ENCODE measurements around the gene CYB5R3.

Gene CYB5R3

GRCh38 chr22:42645938-42646568 lies 3.1 kb downstream of the CYB5R3 start:
- FAIRE-seq (no peak), DNase-seq (ENCODE audit: low spot score) (no peak)

GRCh38 chr22:42645341-42645937 lies 3.8 kb downstream of the CYB5R3 start:
- no peak for DNase-seq (ENCODE audit: low spot score)
- FAIRE-seq, result no peak

DNA sequence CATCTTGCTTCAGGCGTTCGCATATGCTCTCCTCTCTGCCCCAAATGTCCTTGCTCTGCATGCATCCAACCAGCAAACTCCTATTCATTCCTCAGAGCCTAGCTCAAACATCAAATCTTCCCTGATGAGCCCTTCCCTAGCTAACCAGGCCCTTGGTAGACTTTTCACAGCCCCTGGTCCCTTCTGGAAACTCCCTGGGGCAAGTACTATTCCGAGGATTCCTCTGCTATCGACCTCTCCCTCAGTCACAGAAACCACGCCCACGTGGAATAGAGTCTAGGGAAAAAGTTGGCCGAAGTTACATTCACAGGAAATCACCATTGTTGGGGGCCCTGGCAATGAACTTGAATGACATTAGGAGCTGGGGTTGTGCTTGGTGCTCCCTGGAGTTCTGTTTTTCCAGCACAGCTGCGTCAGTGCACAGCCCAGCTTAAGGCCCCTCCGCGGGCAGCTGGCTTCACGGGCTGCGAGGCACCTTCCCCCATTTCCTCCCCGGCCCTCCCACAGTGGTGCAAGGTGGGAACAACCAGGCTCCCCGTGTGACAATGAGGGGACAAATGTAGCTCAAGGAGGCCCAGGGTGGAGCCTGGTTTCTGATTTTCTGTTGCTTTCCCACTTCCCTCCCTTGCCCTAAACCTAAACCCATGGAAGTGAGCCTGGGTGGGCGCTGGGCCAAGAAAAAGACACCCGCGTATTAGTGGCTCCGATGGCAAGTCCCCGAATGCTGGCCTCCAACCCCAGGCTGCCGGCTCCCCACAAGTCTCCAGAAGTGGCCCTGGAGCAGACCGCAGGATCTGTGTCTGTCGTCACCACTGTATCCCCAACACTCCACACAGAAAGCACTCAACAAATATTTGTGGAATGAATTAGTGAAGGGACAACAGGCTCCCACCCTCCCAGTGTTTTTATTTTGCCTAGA lies 4.5 kb downstream of the CYB5R3 start:
- DNase-seq (ENCODE audit: low spot score), result no peak
- no peak for FAIRE-seq

GRCh38 chr22:42643634-42644421 lies 5.4 kb downstream of the CYB5R3 start:
- no peak for DNase-seq (ENCODE audit: low spot score)
- FAIRE-seq, result no peak

DNA sequence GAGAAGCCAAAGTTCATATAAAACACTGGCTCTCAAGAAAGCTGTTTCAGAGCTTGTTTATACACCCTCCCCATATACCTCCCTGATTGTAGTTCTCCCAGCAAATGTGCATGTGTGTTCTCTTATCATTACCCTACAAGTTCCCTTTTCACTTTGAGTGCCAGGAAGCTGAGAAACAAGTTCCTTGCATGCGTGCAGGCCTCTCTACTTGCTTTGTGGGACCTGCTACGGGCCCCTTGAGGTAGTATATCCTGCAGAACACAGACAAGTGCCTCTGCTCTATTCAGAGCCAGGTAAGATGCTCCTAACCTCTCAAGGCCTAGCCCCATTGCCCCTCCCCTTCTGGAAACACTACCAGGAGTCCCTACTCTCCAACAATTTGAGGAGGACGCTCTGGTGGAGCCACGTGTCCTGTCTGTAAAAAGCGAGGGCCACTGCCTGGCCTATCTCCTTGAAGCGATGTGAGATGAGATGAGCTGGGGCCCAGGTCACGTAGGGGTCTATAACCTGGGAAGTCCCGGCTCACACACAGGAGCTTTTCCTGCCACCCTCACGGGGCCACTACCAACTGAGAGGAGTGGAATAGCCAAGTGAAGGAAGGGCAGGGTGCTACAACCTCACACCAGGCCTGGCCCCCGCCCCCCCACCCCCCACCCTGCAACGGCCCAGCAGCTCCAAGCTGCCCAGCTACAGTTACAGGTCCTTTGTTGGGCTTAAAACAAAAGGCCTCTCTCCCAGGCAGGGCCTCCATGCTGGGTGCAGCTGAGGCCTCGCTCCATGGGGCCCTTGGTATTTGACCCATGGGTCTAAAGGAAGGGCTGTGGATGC lies 6.2 kb downstream of the CYB5R3 start:
- FAIRE-seq, result no peak
- no peak for DNase-seq (ENCODE audit: low spot score)

- FAIRE-seq, result no peak
- no peak for DNase-seq (ENCODE audit: low spot score)
These were observed 7.3 kb downstream of the CYB5R3 start for GRCh38 chr22:42641801-42642413.

DNA sequence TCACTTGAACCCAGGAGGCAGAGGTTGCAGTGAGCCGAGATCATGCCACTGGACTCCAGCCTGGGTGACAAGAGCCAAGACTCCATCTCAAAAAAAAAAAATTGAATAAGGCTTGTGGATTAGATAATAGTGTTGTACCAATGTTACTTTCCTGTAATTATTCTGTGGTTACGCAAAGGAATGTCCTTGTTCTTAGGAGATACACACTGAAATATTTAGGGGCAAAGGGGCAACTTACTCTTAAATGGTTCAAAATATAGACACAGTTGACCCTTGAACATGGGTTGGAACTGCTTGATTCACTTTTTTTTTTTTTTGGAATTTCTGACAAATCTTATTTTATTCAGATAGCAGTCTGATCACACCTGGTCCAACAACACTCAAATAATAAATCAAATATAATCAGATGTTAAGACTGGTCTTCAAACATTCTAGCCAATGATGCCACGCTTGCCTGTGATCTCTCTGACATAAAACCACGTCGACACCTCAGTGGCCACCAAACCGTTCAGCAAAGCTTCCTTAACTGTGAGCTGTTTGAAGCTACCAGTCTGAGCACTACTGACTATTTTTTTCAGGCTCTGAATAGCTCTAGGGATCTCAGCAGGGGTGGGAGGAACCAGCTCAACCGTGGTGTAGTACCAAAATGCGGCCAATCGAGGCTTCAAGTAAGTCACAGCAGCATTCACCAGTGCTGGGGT lies 9.5 kb downstream of the CYB5R3 start:
- DNase-seq (ENCODE audit: low spot score) (no peak), FAIRE-seq (no peak)

DNA sequence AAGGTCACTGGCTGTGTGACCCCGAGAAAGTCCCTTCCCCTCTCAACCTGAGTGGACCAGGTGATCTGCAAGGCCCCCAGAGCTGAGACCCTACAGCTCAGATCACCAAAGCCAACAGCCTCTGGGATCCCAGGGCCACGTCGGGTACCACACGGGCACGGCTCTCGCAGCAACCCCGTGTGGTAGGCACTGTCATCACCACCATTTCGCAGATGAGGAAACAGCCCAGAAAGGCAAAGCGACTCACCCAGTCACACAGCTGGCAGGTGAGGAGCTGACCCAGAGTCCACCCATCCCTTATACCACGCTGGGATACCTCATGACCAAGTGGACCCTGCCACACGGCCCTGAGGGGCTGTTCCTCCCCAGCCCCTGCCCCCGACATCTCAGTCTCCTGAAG lies 11.6 kb downstream of the CYB5R3 start:
- DNase-seq (ENCODE audit: low spot score), result no peak

DNA sequence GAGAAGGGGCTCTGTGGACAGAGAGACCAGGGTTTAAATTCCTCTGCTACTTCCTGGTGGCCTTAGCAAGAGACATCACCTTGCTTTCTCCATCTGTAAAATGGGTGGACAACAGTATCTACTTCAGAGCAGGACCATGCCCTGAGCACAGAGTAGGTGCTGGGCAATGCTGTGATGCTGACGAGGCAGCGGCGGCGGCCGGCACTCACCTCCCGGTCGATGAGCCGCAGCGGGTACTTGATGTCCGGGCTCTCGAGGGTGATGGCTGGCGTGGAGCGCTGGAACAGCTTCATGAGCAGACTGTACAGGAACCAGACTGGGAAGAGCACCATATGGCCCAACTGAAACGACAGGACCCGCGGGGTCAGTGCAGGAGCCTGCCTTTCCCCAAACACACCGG lies 12.7 kb downstream of the CYB5R3 start:
- FAIRE-seq (no peak), DNase-seq (ENCODE audit: low spot score) (no peak)

More for the DNA sequence above, 11.6 kb downstream of the CYB5R3 start:
- FAIRE-seq, result no peak

GRCh38 chr22:42635531-42635930 lies 13.7 kb downstream of the CYB5R3 start:
- FAIRE-seq (peak; percentile 94), DNase-seq (ENCODE audit: low spot score) (peak; percentile 90)

DNA sequence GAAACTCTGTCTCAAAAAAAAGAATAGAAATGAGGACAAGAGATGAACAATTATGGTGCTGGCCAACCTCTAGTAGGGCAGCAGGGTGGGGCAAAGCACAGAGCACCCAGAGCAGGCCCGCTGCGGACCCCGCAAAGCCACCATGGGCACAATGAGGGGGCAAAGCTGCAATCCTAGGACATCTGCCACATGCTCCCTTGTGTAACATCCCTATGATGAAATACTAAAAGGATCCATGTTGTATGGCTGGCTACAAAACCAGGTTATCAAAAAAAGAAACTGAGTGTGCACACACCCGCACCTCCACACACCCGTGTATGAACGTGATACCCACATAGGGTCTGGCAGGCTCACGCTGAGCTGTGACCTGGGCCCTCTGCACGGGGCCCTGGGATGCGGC lies 16.2 kb downstream of the CYB5R3 start:
- no peak for FAIRE-seq
- no peak for DNase-seq (ENCODE audit: low spot score)

DNA sequence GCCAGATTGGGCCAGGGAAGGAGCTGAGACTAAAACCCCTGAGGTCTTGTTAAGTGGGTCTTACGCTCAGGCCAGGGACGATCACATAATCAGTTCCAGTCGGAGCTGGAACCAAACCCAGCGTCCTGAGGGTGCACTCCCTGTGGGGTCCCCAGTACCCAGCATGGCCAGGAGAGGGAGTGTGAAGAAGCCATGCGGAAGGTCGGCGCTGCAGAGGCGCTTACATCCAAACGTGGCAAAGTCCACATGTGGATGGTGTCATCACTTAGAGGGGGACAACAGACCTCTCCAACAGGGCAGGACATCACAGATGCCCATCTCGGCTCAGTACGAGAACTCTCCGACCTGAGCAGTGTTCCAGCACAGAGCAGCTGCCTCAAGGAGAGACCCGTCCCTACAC lies 17.1 kb downstream of the CYB5R3 start:
- FAIRE-seq, result no peak

GRCh38 chr22:42630901-42631602 lies 18.1 kb downstream of the CYB5R3 start:
- no peak for FAIRE-seq
- no peak for DNase-seq (ENCODE audit: low spot score)

More for the DNA sequence above, 17.1 kb downstream of the CYB5R3 start:
- no peak for DNase-seq (ENCODE audit: low spot score)

- DNase-seq (ENCODE audit: low spot score) (no peak), FAIRE-seq (no peak)
These were observed 19.0 kb downstream of the CYB5R3 start for GRCh38 chr22:42630211-42630610.

- FAIRE-seq (no peak), DNase-seq (ENCODE audit: low spot score) (no peak)
These were observed 21.2 kb downstream of the CYB5R3 start for GRCh38 chr22:42627981-42628380.

GRCh38 chr22:42626951-42627625 lies 22.1 kb downstream of the CYB5R3 start:
- DNase-seq (ENCODE audit: low spot score) (no peak), FAIRE-seq (no peak)

DNA sequence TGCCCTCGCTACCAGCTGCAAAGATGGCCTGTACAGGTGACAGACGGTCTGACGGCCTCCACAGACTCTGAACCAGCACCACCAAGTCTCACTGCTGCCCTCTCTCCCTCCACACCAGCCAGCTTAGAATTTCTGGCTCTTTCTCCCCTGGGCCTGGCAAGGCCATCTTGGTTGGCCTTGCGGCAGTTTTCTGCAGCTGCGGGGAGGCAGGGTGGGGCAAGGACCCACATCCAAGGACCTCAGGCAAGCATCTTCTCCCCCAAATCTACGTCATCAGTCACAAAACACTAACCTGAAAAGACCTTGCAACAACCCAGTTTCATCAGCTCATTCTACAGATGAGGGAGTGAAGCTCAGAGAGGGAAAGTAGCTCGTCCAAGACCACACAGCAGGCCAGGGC lies 22.8 kb downstream of the CYB5R3 start:
- no peak for DNase-seq (ENCODE audit: low spot score)
- no peak for FAIRE-seq

DNA sequence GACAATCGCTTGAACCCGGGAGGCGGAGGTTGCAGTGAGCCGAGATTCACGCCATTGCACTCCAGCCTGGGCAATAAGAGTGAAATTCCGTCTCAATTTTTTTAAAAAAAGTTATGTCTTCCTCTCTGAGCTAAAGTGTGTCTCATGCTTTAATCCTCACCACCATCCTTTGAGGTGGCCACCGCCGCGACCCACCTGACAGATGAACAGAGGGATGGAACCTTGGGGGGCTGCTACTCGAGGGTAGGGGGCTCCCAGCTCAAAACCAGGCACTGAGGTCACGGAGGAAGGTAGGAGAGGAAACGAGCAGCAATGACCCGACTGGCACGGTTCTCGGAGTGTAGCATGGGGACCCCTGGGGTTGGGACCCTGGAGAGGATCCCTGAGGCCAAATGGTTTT lies 23.8 kb downstream of the CYB5R3 start:
- no peak for DNase-seq (ENCODE audit: low spot score)
- FAIRE-seq, result no peak

Measured in RCC 7860 (cell line).